ENCODE data around the gene CTU2.

Gene CTU2

GRCh38 chr16:88662843-88663606 is 43.3 kb upstream of the CTU2 start, which contains the start of gene MVD (continued):
- no peak for TF ChIP-seq PRDM4 (tag by site-specific recombination; IDR thresholded peaks at IDR 0.05)
- no peak for TF ChIP-seq ZNF302 (tag by site-specific recombination; IDR thresholded peaks at IDR 0.05; ENCODE audit: low read depth)
- peak; percentile 18; the same call in 1 of the 2 replicates for TF ChIP-seq SCRT2 (tag by site-specific recombination; IDR thresholded peaks at IDR 0.05)
- no peak for TF ChIP-seq SETDB1 (IDR thresholded peaks at IDR 0.05; ENCODE audit: insufficient read length, low read length)
- peak; percentile 60; the same call in 1 of the 2 replicates for TF ChIP-seq ZNF10 (tag by site-specific recombination; IDR thresholded peaks at IDR 0.05)
- TF ChIP-seq CTCF (tag by site-specific recombination; IDR thresholded peaks at IDR 0.05), result peak; percentile 95
- TF ChIP-seq ZNF449 (tag by site-specific recombination; IDR thresholded peaks at IDR 0.05), result peak; percentile 43; the same call in 1 of the 2 replicates
- no peak for TF ChIP-seq ZNF521 (tag by site-specific recombination; IDR thresholded peaks at IDR 0.05)
- TF ChIP-seq KLF9 (tag by site-specific recombination; IDR thresholded peaks at IDR 0.05; ENCODE audit: low read depth), result peak; percentile 35; the same call in 1 of the 2 replicates
- TF ChIP-seq ZXDB (tag by site-specific recombination; IDR thresholded peaks at IDR 0.05), result peak; percentile 77; the same call in 1 of the 2 replicates
- TF ChIP-seq ZNF426 (tag by site-specific recombination; IDR thresholded peaks at IDR 0.05), result no peak
- peak; percentile 20; the same call in 1 of the 2 replicates for TF ChIP-seq ZNF629 (tag by site-specific recombination; IDR thresholded peaks at IDR 0.05)
- TF ChIP-seq ZNF843 (tag by site-specific recombination; IDR thresholded peaks at IDR 0.05), result 0 out of 2 replicates have a peak, but pooled peaks have one; percentile 19

- ChIA-PET CTCF (interaction anchor here (0.7 to 4.1 kb wide), 6 partner anchors 11 to 184 kb away, joined by 3 to 12 read pairs (median 4); no protein-coding TSS in a partner anchor), POLR2A (no interaction called here)
- TF ChIP-seq ZBTB17 (tag by site-specific recombination; IDR thresholded peaks at IDR 0.05) (peak; percentile 54; the same call in 1 of the 2 replicates), ZNF175 (tag by site-specific recombination; IDR thresholded peaks at IDR 0.05) (no peak)
- H3K4me3 ChIP-seq (ENCODE audit: low read depth, low read length), result no peak overlapping the region
- H3K4me1 ChIP-seq (ENCODE audit: control insufficient read depth, insufficient read depth, low read length), result no peaks in the 10 kb centered on the region
- H3K9me3 ChIP-seq (ENCODE audit: control insufficient read depth, insufficient read depth, low read depth, low read length), result no peaks in the 10 kb centered on the region
- H3K27ac ChIP-seq (ENCODE audit: extremely low read depth, low read depth, low read length), result no peak overlapping the region
- H3K36me3 ChIP-seq (ENCODE audit: control insufficient read depth in 2 of 2, insufficient read depth in 1 of 2, low read length in 2 of 2), result peaks cover 0 to 2% of the 10 kb centered on the region in 2 experiments; a peak in 2 of 3 replicates
Measured at GRCh38 chr16:88665148-88665547, 41.2 kb upstream of the CTU2 start.

- Histone ChIP-seq H3K4me1 (ENCODE audit: control insufficient read depth, insufficient read depth, low read length) (no peaks in the 10 kb centered on the region), H3K36me3 (ENCODE audit: control insufficient read depth in 2 of 2, insufficient read depth in 1 of 2, low read length in 2 of 2) (peaks cover 0 to 2% of the 10 kb centered on the region in 2 experiments; a peak in 2 of 3 replicates), H3K9me3 (ENCODE audit: control insufficient read depth, insufficient read depth, low read depth, low read length) (no peaks in the 10 kb centered on the region), H3K27ac (ENCODE audit: extremely low read depth, low read depth, low read length) (no peak overlapping the region), H3K4me3 (ENCODE audit: low read depth, low read length) (no peak overlapping the region)
- ChIA-PET CTCF (interaction anchor here (0.7 to 4.1 kb wide), 5 partner anchors 11 to 77 kb away, joined by 3 to 12 read pairs (median 4); no protein-coding TSS in a partner anchor), POLR2A (interaction anchor here (0.6 kb wide), 1 partner anchor 14 kb away, joined by 5 read pairs; no protein-coding TSS in a partner anchor)
- TF ChIP-seq ZNF580 (tag by site-specific recombination; IDR thresholded peaks at IDR 0.05), result no peak
- 0 out of 2 replicates have a peak, but pooled peaks have one; percentile 16 for TF ChIP-seq GLIS1 (tag by site-specific recombination; IDR thresholded peaks at IDR 0.05)
- no peak for TF ChIP-seq SALL2 (tag by site-specific recombination; IDR thresholded peaks at IDR 0.05; ENCODE audit: borderline replicate concordance)
- no peak for TF ChIP-seq ZNF645 (tag by site-specific recombination; IDR thresholded peaks at IDR 0.05)
- TF ChIP-seq ZNF169 (tag by site-specific recombination; IDR thresholded peaks at IDR 0.05), result no peak
- peak; percentile 41; the same call in 1 of the 2 replicates for TF ChIP-seq ZNF121 (tag by site-specific recombination; IDR thresholded peaks at IDR 0.05)
- no peak for TF ChIP-seq ZNF624 (tag by site-specific recombination; IDR thresholded peaks at IDR 0.05)
- TF ChIP-seq ZNF488 (tag by site-specific recombination; IDR thresholded peaks at IDR 0.05), result no peak
- no peak for TF ChIP-seq ZXDB (tag by site-specific recombination; IDR thresholded peaks at IDR 0.05)
Measured at GRCh38 chr16:88665570-88665969, 40.7 kb upstream of the CTU2 start.

All from HEK293 (cell line).